Esophagus squamous epithelium (tissue), 4 donors: ENCODE results near the gene EBF4.

Experiments
- CTCF ChIP-seq, 6 experiments: fragments of 450-650 bp in 4 of 6; fragments of 200-600 bp in 2 of 6; sonication (generic) in 2 of 6; IDR thresholded peaks; one replicate each; pipeline ENCODE4 v1.5.1; 2016 to 2019; ENCODE audit warnings: antibody characterized with exemption in 6 of 6, mild to moderate bottlenecking in 4 of 6, moderate library complexity in 4 of 6
- POLR2A ChIP-seq, 4 donors: fragments of 450-650 bp; IDR thresholded peaks; one replicate each; pipeline ENCODE4 v1.6.1; 2017; ENCODE audit warnings: antibody characterized with exemption in 4 of 4, mild to moderate bottlenecking in 4 of 4, moderate library complexity in 3 of 4

- TF ChIP-seq CTCF (IDR thresholded peaks at IDR 0.05): no peak
- no peak for TF ChIP-seq POLR2A (IDR thresholded peaks at IDR 0.05)
These were observed 100.9 kb downstream of the EBF4 start for GRCh38 chr20:2793471-2793870.
